Endothelial cell of umbilical vein (primary cell): ENCODE measurements around the gene PUS1. TPM values are rescaled to one million over a fixed set of nuclear protein-coding genes. Genes with fewer than 3 reads are reported as not detected.

Experiments used
- BruUV-seq: library from RNA; stranded (reverse); fragments of 400-500 nt; replicated peaks from 2 replicates; lab custom pipeline; 2021; lab: Mats Ljungman, UMichigan
- CTCF ChIA-PET: fragments of 300-600, 350-600 bp; sonication (Branson Sonifier 250); formaldehyde crosslinking; loops from one replicate; lab custom pipeline; 2021; ENCODE audit warnings: antibody characterized with exemption, inconsistent platforms; lab: Charles Lee
- POLR2A ChIA-PET: fragments of 300-600, 350-600 bp; sonication (Branson Sonifier 250); formaldehyde crosslinking; loops from one replicate; lab custom pipeline; 2021; ENCODE audit warnings: antibody characterized with exemption, inconsistent platforms; lab: Charles Lee
- DNase-seq: peaks from one replicate; pipeline ENCODE4 v3.0.0-alpha.2; 2011; ENCODE audit warnings: low read depth, low spot score
- FAIRE-seq: peaks from 2 replicates; lab custom pipeline; 2011; peaks lifted over from hg19 to GRCh38; lab: Jason Lieb, UNC
- H2AFZ ChIP-seq: 2 replicates; pipeline ENCODE4 v1.6.0; 2012; ENCODE audit warnings: low read depth, low read length, control low read depth, inconsistent platforms
- H3K27ac ChIP-seq: 2 replicates; pipeline ENCODE4 v1.5.1; 2011; ENCODE audit warnings: low read depth, mild to moderate bottlenecking, control low read depth, low read length, moderate library complexity; ENCODE audit not compliant: insufficient read depth
- H3K27me3 ChIP-seq, 2 experiments: 2 replicates each; pipeline versions ENCODE4 v1.6.0 to v1.6.1; 2011; ENCODE audit warnings: low read length in 2 of 2, mixed read lengths in 1 of 2; ENCODE audit not compliant: control insufficient read depth in 2 of 2, insufficient read depth in 2 of 2
- H3K36me3 ChIP-seq, 2 experiments: 2 replicates in 1 of 2; 3 replicates in 1 of 2; pipeline ENCODE4 v1.5.1; 2011; ENCODE audit warnings: low read length in 2 of 2, mild to moderate bottlenecking in 1 of 2, moderate library complexity in 1 of 2; ENCODE audit not compliant: control insufficient read depth in 2 of 2, insufficient read depth in 2 of 2; ENCODE audit errors: extremely low read depth in 1 of 2
- H3K4me1 ChIP-seq: 3 replicates; pipeline ENCODE4 v1.5.1; 2011; ENCODE audit warnings: mild to moderate bottlenecking, low read length; ENCODE audit not compliant: control insufficient read depth, insufficient read depth; ENCODE audit errors: extremely low read depth
- H3K4me2 ChIP-seq: 2 replicates; pipeline ENCODE4 v1.6.1; 2011; ENCODE audit warnings: low read length, control low read depth, mixed read lengths; ENCODE audit not compliant: insufficient read depth
- H3K4me3 ChIP-seq, 3 experiments: fragments of 200-600 bp in 1 of 3; sonication (generic), shearing (Covaris generic) in 1 of 3; replicated peaks in 1 of 3; 2 replicates each; pipeline ENCODE4 v1.5.1; 2011 to 2016; ENCODE audit warnings: control low read depth in 3 of 3, low read length in 3 of 3, mild to moderate bottlenecking in 2 of 3, inconsistent platforms in 1 of 3, low read depth in 1 of 3, moderate library complexity in 1 of 3; ENCODE audit not compliant: insufficient read depth in 1 of 3
- H3K79me2 ChIP-seq: 2 replicates; pipeline ENCODE4 v1.6.0; 2012; ENCODE audit warnings: low read length, inconsistent platforms; ENCODE audit not compliant: control insufficient read depth, insufficient read depth
- H3K9ac ChIP-seq: replicated peaks from 2 replicates; pipeline ENCODE3; 2011; ENCODE audit warnings: low read length, control low read depth; ENCODE audit not compliant: insufficient read depth; ENCODE audit errors: extremely low read depth
- H3K9me1 ChIP-seq: replicated peaks from 3 replicates; pipeline ENCODE4 v1.6.0; 2011; ENCODE audit warnings: mild to moderate bottlenecking, low read length; ENCODE audit not compliant: control insufficient read depth, insufficient read depth; ENCODE audit errors: extremely low read depth
- H3K9me3 ChIP-seq: replicated peaks from 2 replicates; pipeline ENCODE4 v1.5.1; 2012; ENCODE audit warnings: low read length, inconsistent platforms; ENCODE audit not compliant: control insufficient read depth, insufficient read depth
- H4K20me1 ChIP-seq: replicated peaks from 2 replicates; pipeline ENCODE3; 2011; ENCODE audit warnings: mild to moderate bottlenecking, low read length; ENCODE audit not compliant: control insufficient read depth, insufficient read depth; ENCODE audit errors: extremely low read depth
- EZH2 ChIP-seq: IDR thresholded peaks from 2 replicates; pipeline ENCODE4 v1.6.1; 2012; ENCODE audit warnings: borderline replicate concordance, low read depth, mild to moderate bottlenecking, moderate library complexity, low read length, inconsistent platforms; ENCODE audit not compliant: severe bottlenecking
- FOS ChIP-seq: IDR thresholded peaks from 2 replicates; pipeline ENCODE4 v1.6.1; 2011; ENCODE audit warnings: mild to moderate bottlenecking, low read length, moderate library complexity, borderline replicate concordance; ENCODE audit not compliant: insufficient read depth
- GATA2 ChIP-seq: IDR thresholded peaks from 2 replicates; pipeline ENCODE4 v1.7.0; 2011; ENCODE audit warnings: low read depth, mild to moderate bottlenecking, moderate library complexity, mixed read lengths, low read length; ENCODE audit not compliant: insufficient read length, insufficient read depth
- JUN ChIP-seq: IDR thresholded peaks from 2 replicates; pipeline ENCODE4 v1.6.1; 2011; ENCODE audit warnings: borderline replicate concordance, low read depth; ENCODE audit not compliant: insufficient read length, insufficient read depth
- MYC ChIP-seq: IDR thresholded peaks from one replicate; pipeline ENCODE4 v1.6.1; 2011; ENCODE audit warnings: mild to moderate bottlenecking, low read depth, low read length
- POLR2A ChIP-seq: IDR thresholded peaks from 2 replicates; pipeline ENCODE4 v1.6.1; 2012; ENCODE audit warnings: low read depth, mild to moderate bottlenecking, control low read depth, low read length
- POLR2AphosphoS5 ChIP-seq: IDR thresholded peaks from 2 replicates; pipeline ENCODE4 v1.6.1; 2012; ENCODE audit warnings: low read depth, mild to moderate bottlenecking, control low read depth, low read length, moderate library complexity; ENCODE audit not compliant: insufficient read depth
- dilution Hi-C: fragments of 300-500 bp; cut with MboI; formaldehyde crosslinking; loops from one replicate; pipeline ENCODE4 v1.15.0; 2019; ENCODE audit warnings: low sequenced_read_pairs; ENCODE audit not compliant: extremely low pct_ligation_motif_present
- intact Hi-C: fragments of 100-400 bp; cut with micrococcal nuclease; formaldehyde crosslinking; loops from one replicate; pipeline ENCODE4 v1.10.0; 2022
- polyA plus RNA-seq, 4 experiments: library from polyadenylated mRNA; depleted of rRNA in 3 of 4; stranded (reverse) in 3 of 4; unstranded in 1 of 4; fragments of >200 nt; gene quantifications; 2 replicates each; pipeline versions ENCODE4 v1.2.1 to v1.2.3, GENCODE V29; 2011 to 2012; ENCODE audit warnings: missing spikeins in 1 of 4
- total RNA-seq: library from RNA; stranded (reverse); gene quantifications from 2 replicates; pipeline ENCODE4 v1.2.3, GENCODE V29; 2021
- TF ChIP-seq, protein P1 (sequence below), 2 donors: IDR thresholded peaks; 1 replicate in 1 of 2; 2 replicates in 1 of 2; pipeline ENCODE4 v1.5.1; 2011; ENCODE audit warnings: low read length in 2 of 2, mild to moderate bottlenecking in 2 of 2, moderate library complexity in 2 of 2, control low read depth in 1 of 2, inconsistent platforms in 1 of 2, low read depth in 1 of 2; ENCODE audit not compliant: insufficient read depth in 1 of 2; ENCODE audit errors: extremely low read depth in 1 of 2
- TF ChIP-seq, protein P2 (sequence below): IDR thresholded peaks from 2 replicates; pipeline ENCODE4 v1.6.1; 2011; ENCODE audit not compliant: insufficient read depth, insufficient read length

Gene PUS1
- total and polyA plus RNA-seq, 2 donors (not counting 3 experiments of a cell fraction or from before 2014, with no cell fraction given) = 33.9 to 52.2 TPM

DNA sequence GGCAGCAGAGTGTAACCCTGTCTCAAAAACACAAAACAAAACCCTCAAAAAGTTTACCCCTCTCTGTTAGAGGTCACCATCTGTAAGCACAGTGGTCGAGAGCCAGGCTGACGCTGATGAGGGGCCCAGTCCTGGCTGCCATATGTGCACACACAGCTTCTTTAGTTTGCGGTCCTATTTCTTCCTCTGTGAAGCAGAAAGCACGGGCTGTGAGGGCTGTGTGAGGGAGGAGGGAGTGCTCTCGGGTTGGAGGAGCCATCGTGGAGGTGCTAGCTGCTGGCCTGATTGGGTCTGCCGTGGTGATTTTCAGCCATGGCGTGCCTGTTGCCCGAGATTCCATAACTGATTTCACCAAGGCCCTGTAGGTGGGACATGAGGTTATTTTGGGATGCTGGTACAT is 31.2 kb upstream of the PUS1 start:
- Histone ChIP-seq H3K4me3 (no peak overlapping the region), H3K9ac (no peak overlapping the region), H3K27me3 (no peaks in the 10 kb centered on the region), H3K4me1 (peaks cover 9% of the 10 kb centered on the region), H3K9me3 (no peaks in the 10 kb centered on the region), H4K20me1 (no peaks in the 10 kb centered on the region), H3K27ac (no peak overlapping the region), H3K36me3 (peaks cover 0 to 5% of the 10 kb centered on the region in 2 experiments), H2AFZ (no peak overlapping the region), H3K9me1 (no peaks in the 10 kb centered on the region), H3K79me2 (peaks cover 4% of the 10 kb centered on the region), H3K4me2 (no peak overlapping the region)
- intact Hi-C loops (loop anchor here (5.0 kb wide), 1 partner anchor 1026 kb away; the partner anchor contains the start of gene RAN), dilution Hi-C loops (no loop called here)
- FAIRE-seq = no peak
- TF ChIP-seq, protein P1, sequence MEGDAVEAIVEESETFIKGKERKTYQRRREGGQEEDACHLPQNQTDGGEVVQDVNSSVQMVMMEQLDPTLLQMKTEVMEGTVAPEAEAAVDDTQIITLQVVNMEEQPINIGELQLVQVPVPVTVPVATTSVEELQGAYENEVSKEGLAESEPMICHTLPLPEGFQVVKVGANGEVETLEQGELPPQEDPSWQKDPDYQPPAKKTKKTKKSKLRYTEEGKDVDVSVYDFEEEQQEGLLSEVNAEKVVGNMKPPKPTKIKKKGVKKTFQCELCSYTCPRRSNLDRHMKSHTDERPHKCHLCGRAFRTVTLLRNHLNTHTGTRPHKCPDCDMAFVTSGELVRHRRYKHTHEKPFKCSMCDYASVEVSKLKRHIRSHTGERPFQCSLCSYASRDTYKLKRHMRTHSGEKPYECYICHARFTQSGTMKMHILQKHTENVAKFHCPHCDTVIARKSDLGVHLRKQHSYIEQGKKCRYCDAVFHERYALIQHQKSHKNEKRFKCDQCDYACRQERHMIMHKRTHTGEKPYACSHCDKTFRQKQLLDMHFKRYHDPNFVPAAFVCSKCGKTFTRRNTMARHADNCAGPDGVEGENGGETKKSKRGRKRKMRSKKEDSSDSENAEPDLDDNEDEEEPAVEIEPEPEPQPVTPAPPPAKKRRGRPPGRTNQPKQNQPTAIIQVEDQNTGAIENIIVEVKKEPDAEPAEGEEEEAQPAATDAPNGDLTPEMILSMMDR (IDR thresholded peaks at IDR 0.05; ENCODE audit: extremely low read depth in 1 of 2, insufficient read depth in 1 of 2, low read depth in 1 of 2, low read length in 2 of 2) = no peak
- no peak for TF ChIP-seq POLR2A
- no peak for TF ChIP-seq EZH2
- TF ChIP-seq POLR2AphosphoS5 = no peak
- TF ChIP-seq JUN = no peak
- TF ChIP-seq, protein P2, sequence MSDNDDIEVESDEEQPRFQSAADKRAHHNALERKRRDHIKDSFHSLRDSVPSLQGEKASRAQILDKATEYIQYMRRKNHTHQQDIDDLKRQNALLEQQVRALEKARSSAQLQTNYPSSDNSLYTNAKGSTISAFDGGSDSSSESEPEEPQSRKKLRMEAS = no peak
- no peak for TF ChIP-seq FOS
- no peak for TF ChIP-seq MYC
- no peak for TF ChIP-seq GATA2
- no TSS peak for BruUV-seq
- ChIA-PET CTCF (no interaction called here), POLR2A (no interaction called here)
- no peak for DNase-seq
